Endothelial cell of umbilical vein (primary cell): ENCODE results near the gene MESP2. TPM values are rescaled to one million over a fixed set of nuclear protein-coding genes. Genes with fewer than 3 reads are reported as not detected.

Experiments used
- BruUV-seq: library from RNA; stranded (reverse); fragments of 400-500 nt; replicated peaks from 2 replicates; lab custom pipeline; 2021; lab: Mats Ljungman, UMichigan
- CTCF ChIA-PET: fragments of 300-600, 350-600 bp; sonication (Branson Sonifier 250); formaldehyde crosslinking; loops from one replicate; lab custom pipeline; 2021; ENCODE audit warnings: antibody characterized with exemption, inconsistent platforms; lab: Charles Lee
- POLR2A ChIA-PET: fragments of 300-600, 350-600 bp; sonication (Branson Sonifier 250); formaldehyde crosslinking; loops from one replicate; lab custom pipeline; 2021; ENCODE audit warnings: antibody characterized with exemption, inconsistent platforms; lab: Charles Lee
- DNase-seq: peaks from one replicate; pipeline ENCODE4 v3.0.0-alpha.2; 2011; ENCODE audit warnings: low read depth, low spot score
- FAIRE-seq: peaks from 2 replicates; lab custom pipeline; 2011; peaks lifted over from hg19 to GRCh38; lab: Jason Lieb, UNC
- H2AFZ ChIP-seq: 2 replicates; pipeline ENCODE4 v1.6.0; 2012; ENCODE audit warnings: low read depth, low read length, control low read depth, inconsistent platforms
- H3K27ac ChIP-seq: 2 replicates; pipeline ENCODE4 v1.5.1; 2011; ENCODE audit warnings: low read depth, mild to moderate bottlenecking, control low read depth, low read length, moderate library complexity; ENCODE audit not compliant: insufficient read depth
- H3K27me3 ChIP-seq, 2 experiments: 2 replicates each; pipeline versions ENCODE4 v1.6.0 to v1.6.1; 2011; ENCODE audit warnings: low read length in 2 of 2, mixed read lengths in 1 of 2; ENCODE audit not compliant: control insufficient read depth in 2 of 2, insufficient read depth in 2 of 2
- H3K36me3 ChIP-seq, 2 experiments: 2 replicates in 1 of 2; 3 replicates in 1 of 2; pipeline ENCODE4 v1.5.1; 2011; ENCODE audit warnings: low read length in 2 of 2, mild to moderate bottlenecking in 1 of 2, moderate library complexity in 1 of 2; ENCODE audit not compliant: control insufficient read depth in 2 of 2, insufficient read depth in 2 of 2; ENCODE audit errors: extremely low read depth in 1 of 2
- H3K4me1 ChIP-seq: 3 replicates; pipeline ENCODE4 v1.5.1; 2011; ENCODE audit warnings: mild to moderate bottlenecking, low read length; ENCODE audit not compliant: control insufficient read depth, insufficient read depth; ENCODE audit errors: extremely low read depth
- H3K4me2 ChIP-seq: 2 replicates; pipeline ENCODE4 v1.6.1; 2011; ENCODE audit warnings: low read length, control low read depth, mixed read lengths; ENCODE audit not compliant: insufficient read depth
- H3K4me3 ChIP-seq, 3 experiments: fragments of 200-600 bp in 1 of 3; sonication (generic), shearing (Covaris generic) in 1 of 3; replicated peaks in 1 of 3; 2 replicates each; pipeline ENCODE4 v1.5.1; 2011 to 2016; ENCODE audit warnings: control low read depth in 3 of 3, low read length in 3 of 3, mild to moderate bottlenecking in 2 of 3, inconsistent platforms in 1 of 3, low read depth in 1 of 3, moderate library complexity in 1 of 3; ENCODE audit not compliant: insufficient read depth in 1 of 3
- H3K79me2 ChIP-seq: 2 replicates; pipeline ENCODE4 v1.6.0; 2012; ENCODE audit warnings: low read length, inconsistent platforms; ENCODE audit not compliant: control insufficient read depth, insufficient read depth
- H3K9ac ChIP-seq: replicated peaks from 2 replicates; pipeline ENCODE3; 2011; ENCODE audit warnings: low read length, control low read depth; ENCODE audit not compliant: insufficient read depth; ENCODE audit errors: extremely low read depth
- H3K9me1 ChIP-seq: replicated peaks from 3 replicates; pipeline ENCODE4 v1.6.0; 2011; ENCODE audit warnings: mild to moderate bottlenecking, low read length; ENCODE audit not compliant: control insufficient read depth, insufficient read depth; ENCODE audit errors: extremely low read depth
- H3K9me3 ChIP-seq: replicated peaks from 2 replicates; pipeline ENCODE4 v1.5.1; 2012; ENCODE audit warnings: low read length, inconsistent platforms; ENCODE audit not compliant: control insufficient read depth, insufficient read depth
- H4K20me1 ChIP-seq: replicated peaks from 2 replicates; pipeline ENCODE3; 2011; ENCODE audit warnings: mild to moderate bottlenecking, low read length; ENCODE audit not compliant: control insufficient read depth, insufficient read depth; ENCODE audit errors: extremely low read depth
- CTCF ChIP-seq, 2 donors: IDR thresholded peaks; 1 replicate in 1 of 2; 2 replicates in 1 of 2; pipeline ENCODE4 v1.5.1; 2011; ENCODE audit warnings: low read length in 2 of 2, mild to moderate bottlenecking in 2 of 2, moderate library complexity in 2 of 2, control low read depth in 1 of 2, inconsistent platforms in 1 of 2, low read depth in 1 of 2; ENCODE audit not compliant: insufficient read depth in 1 of 2; ENCODE audit errors: extremely low read depth in 1 of 2
- EZH2 ChIP-seq: IDR thresholded peaks from 2 replicates; pipeline ENCODE4 v1.6.1; 2012; ENCODE audit warnings: borderline replicate concordance, low read depth, mild to moderate bottlenecking, moderate library complexity, low read length, inconsistent platforms; ENCODE audit not compliant: severe bottlenecking
- FOS ChIP-seq: IDR thresholded peaks from 2 replicates; pipeline ENCODE4 v1.6.1; 2011; ENCODE audit warnings: mild to moderate bottlenecking, low read length, moderate library complexity, borderline replicate concordance; ENCODE audit not compliant: insufficient read depth
- GATA2 ChIP-seq: IDR thresholded peaks from 2 replicates; pipeline ENCODE4 v1.7.0; 2011; ENCODE audit warnings: low read depth, mild to moderate bottlenecking, moderate library complexity, mixed read lengths, low read length; ENCODE audit not compliant: insufficient read length, insufficient read depth
- JUN ChIP-seq: IDR thresholded peaks from 2 replicates; pipeline ENCODE4 v1.6.1; 2011; ENCODE audit warnings: borderline replicate concordance, low read depth; ENCODE audit not compliant: insufficient read length, insufficient read depth
- MAX ChIP-seq: IDR thresholded peaks from 2 replicates; pipeline ENCODE4 v1.6.1; 2011; ENCODE audit not compliant: insufficient read depth, insufficient read length
- MYC ChIP-seq: IDR thresholded peaks from one replicate; pipeline ENCODE4 v1.6.1; 2011; ENCODE audit warnings: mild to moderate bottlenecking, low read depth, low read length
- POLR2A ChIP-seq: IDR thresholded peaks from 2 replicates; pipeline ENCODE4 v1.6.1; 2012; ENCODE audit warnings: low read depth, mild to moderate bottlenecking, control low read depth, low read length
- POLR2AphosphoS5 ChIP-seq: IDR thresholded peaks from 2 replicates; pipeline ENCODE4 v1.6.1; 2012; ENCODE audit warnings: low read depth, mild to moderate bottlenecking, control low read depth, low read length, moderate library complexity; ENCODE audit not compliant: insufficient read depth
- dilution Hi-C: fragments of 300-500 bp; cut with MboI; formaldehyde crosslinking; loops from one replicate; pipeline ENCODE4 v1.15.0; 2019; ENCODE audit warnings: low sequenced_read_pairs; ENCODE audit not compliant: extremely low pct_ligation_motif_present
- intact Hi-C: fragments of 100-400 bp; cut with micrococcal nuclease; formaldehyde crosslinking; loops from one replicate; pipeline ENCODE4 v1.10.0; 2022
- polyA plus RNA-seq, 4 experiments: library from polyadenylated mRNA; depleted of rRNA in 3 of 4; stranded (reverse) in 3 of 4; unstranded in 1 of 4; fragments of >200 nt; gene quantifications; 2 replicates each; pipeline versions ENCODE4 v1.2.1 to v1.2.3, GENCODE V29; 2011 to 2012; ENCODE audit warnings: missing spikeins in 1 of 4
- total RNA-seq: library from RNA; stranded (reverse); gene quantifications from 2 replicates; pipeline ENCODE4 v1.2.3, GENCODE V29; 2021

The MESP2 gene
- total and polyA plus RNA-seq, 2 donors (not counting 3 experiments of a cell fraction or from before 2014, with no cell fraction given), result 0.42 to 0.43 TPM

- no TSS peak for BruUV-seq
- Histone ChIP-seq H3K4me3 (no peak overlapping the region), H3K79me2 (no peaks in the 10 kb centered on the region), H3K9me3 (no peaks in the 10 kb centered on the region), H3K27me3 (no peaks in the 10 kb centered on the region), H3K36me3 (no peaks in the 10 kb centered on the region), H3K4me2 (no peak overlapping the region), H3K9me1 (no peaks in the 10 kb centered on the region), H3K9ac (no peak overlapping the region), H4K20me1 (no peaks in the 10 kb centered on the region), H3K4me1 (no peaks in the 10 kb centered on the region), H2AFZ (no peak overlapping the region), H3K27ac (no peak overlapping the region)
- FAIRE-seq (no peak), DNase-seq (no peak)
- CTCF ChIA-PET, result interaction anchor here (0.5 to 12.2 kb wide), 62 partner anchors 9 to 525 kb away, joined by 3 to 599 read pairs (median 6); partner anchors contain the start of genes ANPEP, AP3S2, ARPIN and IDH2
- dilution Hi-C loops, result loop anchor here (25.0 kb wide), 1 partner anchor 101 kb away; no protein-coding TSS in a partner anchor
- intact Hi-C loops, result loop anchor here (1.0 to 2.0 kb wide), 2 partner anchors 60 to 326 kb away; no protein-coding TSS in a partner anchor
- no peak for TF ChIP-seq CTCF (IDR thresholded peaks at IDR 0.05; ENCODE audit: extremely low read depth in 1 of 2, insufficient read depth in 1 of 2, low read depth in 1 of 2, low read length in 2 of 2)
- TF ChIP-seq JUN, result no peak
- no peak for TF ChIP-seq GATA2
- TF ChIP-seq MAX, result no peak
- no peak for TF ChIP-seq MYC
- TF ChIP-seq POLR2AphosphoS5, result no peak
- no peak for TF ChIP-seq POLR2A
- TF ChIP-seq EZH2, result no peak
- no peak for TF ChIP-seq FOS
- POLR2A ChIA-PET, result interaction anchor here (0.8 to 1.8 kb wide), 3 partner anchors 41 to 114 kb away, joined by 3 to 7 read pairs (median 5); partner anchors contain the start of gene ANPEP
Measured at GRCh38 chr15:89761009-89761831, 14.9 kb upstream of the MESP2 start.
